Measurements from ENCODE around the gene HS3ST3A1. TPM values are rescaled to one million over a fixed set of nuclear protein-coding genes. Genes with fewer than 3 reads are reported as not detected.

HS3ST3A1 gene
- total and polyA plus RNA-seq, 2 of the 8 experiments (the other 6 are each of a cell fraction or from before 2014, with no cell fraction given) = 5.4 to 5.7 TPM

DNA sequence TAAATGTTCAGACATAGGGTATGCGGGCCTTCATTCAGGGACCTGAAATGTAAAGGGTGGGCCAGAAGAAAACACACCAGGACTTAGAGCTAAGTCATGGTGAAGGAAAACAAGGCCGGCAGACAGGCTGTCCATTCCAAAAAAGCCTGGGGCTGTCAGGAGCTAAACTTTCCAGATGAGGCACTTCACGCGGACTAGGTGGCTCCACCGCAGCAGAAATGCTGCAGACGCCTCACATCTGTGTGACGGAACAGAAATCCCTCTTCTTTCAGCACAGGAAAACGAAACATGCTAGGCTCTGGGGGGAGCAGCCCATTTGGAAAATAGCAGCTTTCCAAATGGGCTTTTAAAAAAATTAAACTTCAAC is 88.7 kb downstream of the HS3ST3A1 start:
- Histone ChIP-seq H3K18ac (ENCODE audit: extremely low read depth, low read length) (no peak overlapping the region), H3K14ac (ENCODE audit: insufficient read length) (no peak overlapping the region), H2BK5ac (ENCODE audit: low read depth, low read length) (no peak overlapping the region), H4K20me1 (replicated peaks in 1 of 2; ENCODE audit: control insufficient read depth in 1 of 2, insufficient read depth in 2 of 2, low read length in 2 of 2) (no peaks in the 10 kb centered on the region), H3K79me1 (ENCODE audit: low read depth, low read length) (no peaks in the 10 kb centered on the region), H2BK120ac (replicated peaks; ENCODE audit: low read depth, low read length) (no peak overlapping the region), H2AFZ (ENCODE audit: low read length) (no peak overlapping the region), H3K9ac (replicated peaks in 1 of 4; ENCODE audit: extremely low read depth in 1 of 4, low read depth in 3 of 4, low read length in 3 of 4) (no peak overlapping the region), H3K23ac (ENCODE audit: insufficient read length) (no peak overlapping the region), H2BK15ac (ENCODE audit: low read length) (no peak overlapping the region), H4K91ac (replicated peaks; ENCODE audit: insufficient read length, low read length) (no peak overlapping the region), H3K36me3 (ENCODE audit: control insufficient read depth in 2 of 4, insufficient read depth in 4 of 4, low read length in 3 of 4) (no peaks in the 10 kb centered on the region), H4K5ac (ENCODE audit: insufficient read length, low read depth, low read length) (no peak overlapping the region), H3K9me3 (ENCODE audit: insufficient read depth in 2 of 2, low read depth in 1 of 2, low read length in 1 of 2) (no peaks in the 10 kb centered on the region), H2BK20ac (ENCODE audit: low read length) (no peak overlapping the region), H3K23me2 (ENCODE audit: low read depth, low read length) (no peaks in the 10 kb centered on the region), H3K56ac (replicated peaks; ENCODE audit: insufficient read length, low read depth, low read length) (no peak overlapping the region), H3K4ac (replicated peaks; ENCODE audit: insufficient read length, low read depth, low read length) (no peak overlapping the region), H2AK5ac (ENCODE audit: low read depth, low read length) (no peak overlapping the region), H3K27ac (ENCODE audit: low read depth, low read length) (no peak overlapping the region), H4K8ac (ENCODE audit: extremely low read depth, insufficient read depth, low read length) (no peak overlapping the region), H3K4me3 (ENCODE audit: extremely low read depth in 1 of 4, insufficient read depth in 2 of 4, low read depth in 3 of 4, low read length in 4 of 4) (no peak overlapping the region), H3K4me2 (ENCODE audit: insufficient read depth in 1 of 2, low read depth in 2 of 2, low read length in 2 of 2) (no peak overlapping the region), H3K79me2 (ENCODE audit: control insufficient read depth in 1 of 2, insufficient read depth in 2 of 2, low read length in 2 of 2) (no peaks in the 10 kb centered on the region), H2BK12ac (ENCODE audit: low read depth, low read length) (no peak overlapping the region), H3K27me3 (replicated peaks in 1 of 4; ENCODE audit: control insufficient read depth in 3 of 4, extremely low read depth in 1 of 4, insufficient read depth in 3 of 4, low read length in 3 of 4) (no peaks in the 10 kb centered on the region), H3K4me1 (replicated peaks in 1 of 4; ENCODE audit: control insufficient read depth in 3 of 4, insufficient read depth in 4 of 4, low read length in 3 of 4) (peaks cover 0 to 2% (median 0%) of the 10 kb centered on the region in 4 experiments; a peak in 2 of 7 replicates)
- CTCF ChIA-PET (ENCODE audit: partially characterized antibody) = no interaction called here
- POLR2A ChIA-PET (ENCODE audit: partially characterized antibody) = no interaction called here
- no peak for FAIRE-seq
- TF ChIP-seq, protein P1, sequence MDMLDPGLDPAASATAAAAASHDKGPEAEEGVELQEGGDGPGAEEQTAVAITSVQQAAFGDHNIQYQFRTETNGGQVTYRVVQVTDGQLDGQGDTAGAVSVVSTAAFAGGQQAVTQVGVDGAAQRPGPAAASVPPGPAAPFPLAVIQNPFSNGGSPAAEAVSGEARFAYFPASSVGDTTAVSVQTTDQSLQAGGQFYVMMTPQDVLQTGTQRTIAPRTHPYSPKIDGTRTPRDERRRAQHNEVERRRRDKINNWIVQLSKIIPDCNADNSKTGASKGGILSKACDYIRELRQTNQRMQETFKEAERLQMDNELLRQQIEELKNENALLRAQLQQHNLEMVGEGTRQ (IDR thresholded peaks at IDR 0.05; ENCODE audit: low read length) = no peak
- TF ChIP-seq EZH2 (IDR thresholded peaks at IDR 0.05; ENCODE audit: low read depth, low read length, severe bottlenecking) (no peak), CHD1 (IDR thresholded peaks at IDR 0.05; ENCODE audit: low read depth, low read length) (no peak), ZNF274 (IDR thresholded peaks at IDR 0.05; ENCODE audit: borderline replicate concordance, extremely low read depth, low read length) (no peak), JUN (IDR thresholded peaks at IDR 0.05; ENCODE audit: low read depth, low read length) (no peak), NRF1 (IDR thresholded peaks at IDR 0.05; ENCODE audit: low read depth, low read length) (no peak)
- DNase-seq (ENCODE audit: low read depth in 1 of 2, low spot score in 2 of 2) = no peak
- 82% methylated on average over 8 of the region's 8 CpGs; no CpG with 5 or more reads in 1 of the 2 experiments for WGBS, 2 experiments (ENCODE audit: extremely low coverage in 1 of 2, insufficient coverage in 1 of 2, insufficient read length in 1 of 2, insufficient replicate concordance in 2 of 2, low coverage in 1 of 2, low lambda C conversion rate in 2 of 2, missing lambda C conversion rate in 1 of 2)
